Measurements from ENCODE around the gene RIC8A. TPM values are rescaled to one million over a fixed set of nuclear protein-coding genes. Genes with fewer than 3 reads are reported as not detected.

The RIC8A gene
- total RNA-seq, 8 experiments from 2014 or later, result 39.0 to 94.0 (median 64.1) TPM

Other genes starting within 250 kb of the RIC8A start
- gene SCGB1C1, start 14.6 kb upstream of the RIC8A start, total RNA-seq, result not detected
- gene BET1L, start 309 bp upstream of the RIC8A start, total RNA-seq, result 10 to 100 TPM; 17.7 to 35.6 (median 31.3) TPM
- 10 to 100 TPM; 15.1 to 35.0 (median 16.6) TPM for gene SIRT3, start 28.6 kb downstream of the RIC8A start, total RNA-seq
- gene PSMD13, start 29.3 kb downstream of the RIC8A start, total RNA-seq, result 100 to 1,000 TPM; 106 to 155 (median 141) TPM
- gene NLRP6, start 70.7 kb downstream of the RIC8A start, total RNA-seq, result under 1 TPM in 4 of 8 experiments, not detected in 4; 0.14 to 0.33 (median 0.16) TPM
- 10 to 100 TPM in 2 of 8 experiments, 1 to 10 TPM in 3, under 1 TPM in 3; 0.60 to 40.6 (median 3.3) TPM for gene PGGHG, start 81.4 kb downstream of the RIC8A start, total RNA-seq
- gene IFITM5, start 91.8 kb downstream of the RIC8A start, total RNA-seq, result 1 to 10 TPM in 2 of 8 experiments, under 1 TPM in 1, not detected in 5; 0.51 to 1.5 (median 1.1) TPM
- gene IFITM2, start 100.1 kb downstream of the RIC8A start, total RNA-seq, result 100 to 1,000 TPM in 4 of 8 experiments, 10 to 100 TPM in 1, 1 to 10 TPM in 2, under 1 TPM in 1; 0.38 to 809 (median 64.6) TPM
- 1,000 to 10,000 TPM in 2 of 8 experiments, 100 to 1,000 TPM in 2, under 1 TPM in 1, not detected in 3; 0.16 to 1,915 (median 317) TPM for gene IFITM1, start 106.3 kb downstream of the RIC8A start, total RNA-seq
- gene IFITM3, start 113.2 kb downstream of the RIC8A start, total RNA-seq, result 1,000 to 10,000 TPM in 1 of 8 experiments, 100 to 1,000 TPM in 3, 10 to 100 TPM in 1, 1 to 10 TPM in 3; 1.1 to 1,534 (median 213) TPM
- 100 to 1,000 TPM in 1 of 8 experiments, 10 to 100 TPM in 6, 1 to 10 TPM in 1; 9.7 to 103 (median 70.9) TPM for gene B4GALNT4, start 161.8 kb downstream of the RIC8A start, total RNA-seq
- gene PKP3, start 186.5 kb downstream of the RIC8A start, total RNA-seq, result 10 to 100 TPM in 1 of 8 experiments, 1 to 10 TPM in 3, under 1 TPM in 3, not detected in 1; 0.21 to 24.4 (median 3.2) TPM
- 100 to 1,000 TPM in 1 of 8 experiments, 10 to 100 TPM in 7; 19.5 to 131 (median 28.5) TPM for gene SIGIRR, start 207.3 kb downstream of the RIC8A start, total RNA-seq
- gene ANO9, start 234.3 kb downstream of the RIC8A start, total RNA-seq, result 1 to 10 TPM in 3 of 8 experiments, under 1 TPM in 4, not detected in 1; 0.11 to 4.3 (median 0.60) TPM
- gene PTDSS2, start 242.6 kb downstream of the RIC8A start, total RNA-seq, result 10 to 100 TPM; 11.4 to 37.9 (median 21.2) TPM

All from motor neuron (in vitro differentiated cells).